Gastrocnemius medialis (tissue), 4 donors: ENCODE results near the gene ST8SIA6. TPM values are rescaled to one million over a fixed set of nuclear protein-coding genes. Genes with fewer than 3 reads are reported as not detected.

Source experiments
- ATAC-seq, 2 donors: fragments of 150-250 bp; one replicate each; pipeline ENCODE4 v1.9.1; 2016
- DNase-seq, 2 donors: peaks; one replicate each; pipeline ENCODE4 v3.0.0-alpha.2; 2019
- H3K27ac ChIP-seq, 4 donors: fragments of 200-600 bp; sonication (generic); 1 replicate in 1 of 4; 2 replicates in 3 of 4; pipeline ENCODE4 v1.5.1; 2016 to 2018; ENCODE audit warnings: mild to moderate bottlenecking in 2 of 4, moderate library complexity in 1 of 4
- H3K27me3 ChIP-seq, 3 donors: fragments of 200-600 bp; sonication (generic) in 2 of 3; 1 replicate in 1 of 3; 2 replicates in 2 of 3; pipeline versions ENCODE4 v1.5.1 to v1.6.0; 2016 to 2019; ENCODE audit warnings: mild to moderate bottlenecking in 1 of 3, moderate library complexity in 1 of 3
- H3K36me3 ChIP-seq, 2 donors: fragments of 200-600 bp; sonication (generic) in 1 of 2; one replicate each; pipeline ENCODE4 v1.5.1; 2017 to 2018
- H3K4me1 ChIP-seq, 2 donors: fragments of 200-600 bp; sonication (generic) in 1 of 2; one replicate each; pipeline ENCODE4 v1.5.1; 2016 to 2017; ENCODE audit warnings: mild to moderate bottlenecking in 2 of 2
- H3K4me3 ChIP-seq, 4 donors: fragments of 200-600 bp; sonication (generic) in 3 of 4; 1 replicate in 1 of 4; 2 replicates in 3 of 4; pipeline ENCODE4 v1.5.1; 2016 to 2019; ENCODE audit warnings: mild to moderate bottlenecking in 2 of 4
- H3K9me3 ChIP-seq, 3 donors: fragments of 200-600 bp; sonication (generic) in 2 of 3; 1 replicate in 1 of 3; 2 replicates in 2 of 3; pipeline ENCODE4 v1.5.1; 2016 to 2019
- POLR2A ChIP-seq, 2 donors: fragments of 450-650 bp; IDR thresholded peaks; one replicate each; pipeline ENCODE4 v1.6.1; 2017; ENCODE audit warnings: antibody characterized with exemption in 2 of 2, mild to moderate bottlenecking in 2 of 2, moderate library complexity in 2 of 2
- in situ Hi-C, 4 donors: fragments of 200-750 bp; cut with MboI; loops; one replicate each; pipeline versions ENCODE4 v1.15.0 to v1.8.0; 2017; ENCODE audit warnings: low sequenced_read_pairs in 4 of 4
- intact Hi-C: fragments of 100-400 bp; cut with DNase I; formaldehyde crosslinking; loops from one replicate; pipeline ENCODE4 v1.15.1; 2023; ENCODE audit warnings: low total_unique reads
- total RNA-seq, 4 donors: library from RNA; depleted of rRNA; stranded (reverse); fragments of >200 nt; gene quantifications; one replicate each; pipeline versions ENCODE4 v1.1.0 to v1.2.3, GENCODE V29; 2016
- TF ChIP-seq, protein P1 (sequence below), 5 experiments: fragments of 450-650 bp in 3 of 5; fragments of 200-600 bp in 2 of 5; sonication (generic) in 2 of 5; IDR thresholded peaks in 4 of 5; conservative IDR thresholded peaks in 1 of 5; 1 replicate in 4 of 5; 2 replicates in 1 of 5; pipeline ENCODE4 v1.5.1; 2016 to 2019; ENCODE audit warnings: antibody characterized with exemption in 5 of 5, mild to moderate bottlenecking in 3 of 5, moderate library complexity in 3 of 5

Gene ST8SIA6
- total RNA-seq, 4 donors from 2014 or later = 0.27 to 0.66 (median 0.44) TPM

- TF ChIP-seq, protein P1, sequence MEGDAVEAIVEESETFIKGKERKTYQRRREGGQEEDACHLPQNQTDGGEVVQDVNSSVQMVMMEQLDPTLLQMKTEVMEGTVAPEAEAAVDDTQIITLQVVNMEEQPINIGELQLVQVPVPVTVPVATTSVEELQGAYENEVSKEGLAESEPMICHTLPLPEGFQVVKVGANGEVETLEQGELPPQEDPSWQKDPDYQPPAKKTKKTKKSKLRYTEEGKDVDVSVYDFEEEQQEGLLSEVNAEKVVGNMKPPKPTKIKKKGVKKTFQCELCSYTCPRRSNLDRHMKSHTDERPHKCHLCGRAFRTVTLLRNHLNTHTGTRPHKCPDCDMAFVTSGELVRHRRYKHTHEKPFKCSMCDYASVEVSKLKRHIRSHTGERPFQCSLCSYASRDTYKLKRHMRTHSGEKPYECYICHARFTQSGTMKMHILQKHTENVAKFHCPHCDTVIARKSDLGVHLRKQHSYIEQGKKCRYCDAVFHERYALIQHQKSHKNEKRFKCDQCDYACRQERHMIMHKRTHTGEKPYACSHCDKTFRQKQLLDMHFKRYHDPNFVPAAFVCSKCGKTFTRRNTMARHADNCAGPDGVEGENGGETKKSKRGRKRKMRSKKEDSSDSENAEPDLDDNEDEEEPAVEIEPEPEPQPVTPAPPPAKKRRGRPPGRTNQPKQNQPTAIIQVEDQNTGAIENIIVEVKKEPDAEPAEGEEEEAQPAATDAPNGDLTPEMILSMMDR (IDR thresholded peaks at IDR 0.05 in 4 of 5, conservative IDR thresholded peaks at IDR 0.05 in 1 of 5) = no peak
- no peak for TF ChIP-seq POLR2A (IDR thresholded peaks at IDR 0.05)
- no peaks in the 10 kb centered on the region for H3K27me3 ChIP-seq
- no peaks in the 10 kb centered on the region for H3K4me1 ChIP-seq
- no peaks in the 10 kb centered on the region for H3K9me3 ChIP-seq
- no peak overlapping the region for H3K27ac ChIP-seq
- no peaks in the 10 kb centered on the region for H3K36me3 ChIP-seq
- ATAC-seq = no peak
- no peak for DNase-seq
- no peak overlapping the region for H3K4me3 ChIP-seq
- intact Hi-C loops = no loop called here
- in situ Hi-C loops = no loop called here
These were observed 167.5 kb downstream of the ST8SIA6 start for GRCh38 chr10:17286562-17287550.

DNA sequence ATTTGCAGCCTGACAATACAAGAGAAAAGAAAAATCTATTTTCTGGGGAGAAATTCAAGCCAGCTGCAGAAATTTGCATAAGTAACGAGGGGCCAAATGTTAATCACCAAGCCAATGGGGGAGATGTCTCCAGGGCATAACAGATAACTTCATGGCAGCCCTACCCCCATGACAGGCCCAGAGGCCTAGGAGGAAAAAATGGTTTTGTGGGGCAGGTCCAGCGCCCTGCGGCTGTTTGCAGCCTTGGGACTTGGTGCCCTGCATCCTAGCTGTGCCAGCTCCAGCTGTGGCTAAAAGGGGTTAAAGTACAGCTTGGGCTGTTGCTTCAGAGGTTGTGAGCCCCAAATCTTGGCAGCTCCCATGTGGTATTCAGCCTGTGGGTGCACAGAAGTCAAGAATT is 172.1 kb downstream of the ST8SIA6 start:
- Histone ChIP-seq H3K27ac (no peak overlapping the region), H3K4me3 (no peak overlapping the region), H3K9me3 (no peaks in the 10 kb centered on the region), H3K4me1 (no peaks in the 10 kb centered on the region), H3K27me3 (no peaks in the 10 kb centered on the region), H3K36me3 (no peaks in the 10 kb centered on the region)
- intact Hi-C loops = no loop called here
- DNase-seq = no peak
- ATAC-seq = no peak
- TF ChIP-seq, protein P1 (IDR thresholded peaks at IDR 0.05 in 4 of 5, conservative IDR thresholded peaks at IDR 0.05 in 1 of 5) = no peak
- TF ChIP-seq POLR2A (IDR thresholded peaks at IDR 0.05) = no peak
- in situ Hi-C loops = no loop called here

DNA sequence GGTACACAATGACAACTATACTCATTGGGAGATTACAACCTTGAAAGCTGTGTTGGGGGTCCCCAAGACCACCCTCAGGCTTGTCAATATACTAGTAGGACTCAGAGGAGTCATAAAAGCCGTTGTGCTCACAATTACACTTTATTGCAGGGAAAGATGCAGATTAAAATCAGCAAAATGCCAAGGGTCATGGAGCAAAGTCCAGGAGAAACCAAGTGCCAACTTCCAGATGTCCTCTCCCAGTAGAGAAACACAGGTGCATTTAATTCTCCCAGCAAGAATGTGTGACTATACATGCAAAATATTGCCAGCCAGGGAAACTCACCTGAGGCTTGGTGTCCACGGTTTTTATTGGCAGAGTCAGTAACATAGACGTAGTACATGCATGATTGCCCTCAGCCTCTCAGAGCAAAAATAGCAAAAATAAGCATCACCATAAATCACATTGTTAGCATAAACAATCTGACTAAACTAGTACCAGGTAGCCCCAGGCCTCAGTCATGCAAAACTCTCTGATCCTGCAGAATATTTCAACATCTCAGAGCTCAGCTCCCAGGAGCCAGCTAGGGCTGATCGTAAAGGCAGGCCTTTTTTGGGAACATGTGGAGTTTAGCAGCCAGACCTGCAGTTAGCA is 175.7 kb downstream of the ST8SIA6 start:
- DNase-seq (no peak), ATAC-seq (no peak)
- H3K27ac ChIP-seq = no peak overlapping the region
- H3K27me3 ChIP-seq = no peaks in the 10 kb centered on the region
- H3K36me3 ChIP-seq = no peaks in the 10 kb centered on the region
- H3K4me3 ChIP-seq = no peak overlapping the region
- intact Hi-C loops = no loop called here
- no peak for TF ChIP-seq POLR2A (IDR thresholded peaks at IDR 0.05)
- TF ChIP-seq, protein P1 (IDR thresholded peaks at IDR 0.05 in 4 of 5, conservative IDR thresholded peaks at IDR 0.05 in 1 of 5) = no peak
- no peaks in the 10 kb centered on the region for H3K4me1 ChIP-seq
- no peaks in the 10 kb centered on the region for H3K9me3 ChIP-seq
- in situ Hi-C loops = no loop called here

DNA sequence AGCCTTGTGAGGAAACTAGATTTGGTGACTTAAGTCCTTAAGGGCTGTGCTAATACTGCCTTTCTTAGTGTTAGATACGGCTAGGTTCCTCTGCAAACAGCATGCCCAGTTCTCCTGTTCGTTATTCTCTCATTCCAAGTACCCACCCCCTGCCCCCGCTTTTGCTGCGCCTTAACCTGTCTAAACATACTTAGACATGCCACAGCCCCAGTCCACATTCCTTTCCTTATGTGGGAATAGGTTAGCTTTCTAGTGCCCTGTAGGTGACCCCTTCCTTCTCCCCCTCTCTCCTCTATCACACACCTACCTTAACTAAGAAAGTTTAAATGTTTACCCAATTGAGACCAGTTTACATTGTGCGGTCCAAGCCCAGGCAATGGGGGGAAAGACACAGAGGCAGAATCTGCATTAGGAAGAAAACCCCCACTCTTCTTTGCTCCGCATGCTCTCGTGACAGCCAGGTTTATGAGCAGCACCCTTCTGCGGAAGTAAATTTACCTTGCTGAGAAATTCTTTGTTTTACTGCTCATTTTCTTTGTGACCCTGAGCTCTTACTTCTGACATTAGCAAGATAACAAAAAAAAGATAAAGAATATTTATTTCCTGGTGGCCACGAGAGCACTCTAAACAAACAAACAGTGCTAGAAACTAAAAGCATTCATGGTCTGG is 177.5 kb downstream of the ST8SIA6 start:
- intact Hi-C loops (no loop called here), in situ Hi-C loops (no loop called here)
- no peak overlapping the region for H3K4me3 ChIP-seq
- DNase-seq = no peak
- H3K36me3 ChIP-seq = no peaks in the 10 kb centered on the region
- H3K27ac ChIP-seq = no peak overlapping the region
- ATAC-seq = no peak
- no peaks in the 10 kb centered on the region for H3K27me3 ChIP-seq
- TF ChIP-seq, protein P1 (IDR thresholded peaks at IDR 0.05 in 4 of 5, conservative IDR thresholded peaks at IDR 0.05 in 1 of 5) = no peak
- TF ChIP-seq POLR2A (IDR thresholded peaks at IDR 0.05) = no peak
- no peaks in the 10 kb centered on the region for H3K4me1 ChIP-seq
- no peaks in the 10 kb centered on the region for H3K9me3 ChIP-seq
